ENCODE data around the gene UMODL1.

- TF ChIP-seq, protein P1, sequence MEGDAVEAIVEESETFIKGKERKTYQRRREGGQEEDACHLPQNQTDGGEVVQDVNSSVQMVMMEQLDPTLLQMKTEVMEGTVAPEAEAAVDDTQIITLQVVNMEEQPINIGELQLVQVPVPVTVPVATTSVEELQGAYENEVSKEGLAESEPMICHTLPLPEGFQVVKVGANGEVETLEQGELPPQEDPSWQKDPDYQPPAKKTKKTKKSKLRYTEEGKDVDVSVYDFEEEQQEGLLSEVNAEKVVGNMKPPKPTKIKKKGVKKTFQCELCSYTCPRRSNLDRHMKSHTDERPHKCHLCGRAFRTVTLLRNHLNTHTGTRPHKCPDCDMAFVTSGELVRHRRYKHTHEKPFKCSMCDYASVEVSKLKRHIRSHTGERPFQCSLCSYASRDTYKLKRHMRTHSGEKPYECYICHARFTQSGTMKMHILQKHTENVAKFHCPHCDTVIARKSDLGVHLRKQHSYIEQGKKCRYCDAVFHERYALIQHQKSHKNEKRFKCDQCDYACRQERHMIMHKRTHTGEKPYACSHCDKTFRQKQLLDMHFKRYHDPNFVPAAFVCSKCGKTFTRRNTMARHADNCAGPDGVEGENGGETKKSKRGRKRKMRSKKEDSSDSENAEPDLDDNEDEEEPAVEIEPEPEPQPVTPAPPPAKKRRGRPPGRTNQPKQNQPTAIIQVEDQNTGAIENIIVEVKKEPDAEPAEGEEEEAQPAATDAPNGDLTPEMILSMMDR (IDR thresholded peaks at IDR 0.05; ENCODE audit: low read length): no peak
- TF ChIP-seq EZH2 (optimal IDR thresholded peaks at IDR 0.05; ENCODE audit: low read depth, low read length) (no peak), EZH2phosphoT487 (IDR thresholded peaks at IDR 0.05; ENCODE audit: low read length) (no peak)
Observed at GRCh38 chr21:42068592-42068991, 2.5 kb upstream of the UMODL1 start.

All from MM.1S (cell line).